CD4-positive, alpha-beta T cell treated with Interferon alpha-2 for 1 hour (primary cell): Measurements from ENCODE around the gene IFNA21.
"Not testable (repeated sequence)": the region's sequence is repeated elsewhere in the genome, so short reads cannot be mapped to it uniquely, and the experiment has no call there.

Experiments used
- DNase-seq, 2 donors: peaks; one replicate each; pipeline ENCODE4 v3.0.0-alpha.2; 2020 to 2022

The IFNA21 gene

GRCh38 chr9:21137020-21137419, 29.4 kb downstream of the IFNA21 start:
- DNase-seq = no peak

- no peak for DNase-seq
Observed at GRCh38 chr9:21135736-21136135, 30.7 kb downstream of the IFNA21 start.

GRCh38 chr9:21128186-21128585, 38.3 kb downstream of the IFNA21 start:
- not testable (repeated sequence) for DNase-seq

GRCh38 chr9:21121595-21122251, 44.7 kb downstream of the IFNA21 start:
- no peak for DNase-seq

- DNase-seq = no peak
Observed at GRCh38 chr9:21121079-21121478, 45.4 kb downstream of the IFNA21 start.

GRCh38 chr9:21119093-21119770, 47.2 kb downstream of the IFNA21 start:
- no peak for DNase-seq
